Kidney epithelial cell (primary cell): ENCODE results near the gene KCNA1. TPM values are rescaled to one million over a fixed set of nuclear protein-coding genes. Genes with fewer than 3 reads are reported as not detected.

Experiments
- DNase-seq: peaks from one replicate; pipeline ENCODE4 v3.0.0-alpha.2; 2010; ENCODE audit warnings: low read depth
- H3K27me3 ChIP-seq: 2 replicates; pipeline ENCODE4 v1.6.0; 2011; ENCODE audit warnings: low read length; ENCODE audit not compliant: control insufficient read depth, insufficient read depth
- H3K36me3 ChIP-seq: 2 replicates; pipeline ENCODE4 v1.5.1; 2011; ENCODE audit warnings: low read length; ENCODE audit not compliant: control insufficient read depth, insufficient read depth
- H3K4me3 ChIP-seq: 2 replicates; pipeline ENCODE4 v1.5.1; 2011; ENCODE audit warnings: low read depth, mild to moderate bottlenecking, control low read depth, low read length
- total RNA-seq: library from RNA; depleted of rRNA; stranded (reverse); fragments of >200 nt; gene quantifications from 2 replicates; pipeline ENCODE4 v1.2.3, GENCODE V29; 2015
- TF ChIP-seq, protein P1 (sequence below): IDR thresholded peaks from 2 replicates; pipeline ENCODE4 v1.5.1; 2011; ENCODE audit warnings: mild to moderate bottlenecking, moderate library complexity, low read length, control low read depth, inconsistent platforms; ENCODE audit not compliant: insufficient read depth, poor library complexity, severe bottlenecking

The KCNA1 gene
- total RNA-seq, 1 donor from 2014 or later = under 0.01 TPM

DNA sequence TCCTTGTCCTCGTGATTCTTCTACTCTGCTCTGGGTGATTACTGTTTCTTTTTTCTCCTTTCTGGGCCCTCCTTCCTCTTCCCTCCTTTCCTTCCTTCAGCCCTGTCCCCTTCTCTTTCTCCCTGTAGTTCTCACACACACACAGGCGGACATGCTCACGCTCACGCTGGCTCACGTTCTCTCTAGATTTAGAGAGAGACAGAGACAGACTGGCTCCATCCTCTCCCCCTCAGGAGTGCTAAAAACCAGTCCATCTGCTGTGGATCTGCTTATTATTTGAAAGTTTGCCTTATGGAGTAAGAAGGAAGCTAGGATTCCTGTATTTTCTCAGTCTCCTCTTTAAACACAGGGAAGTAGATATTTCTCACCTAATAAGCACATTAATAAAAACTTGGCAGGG, 48.1 kb downstream of the KCNA1 start:
- DNase-seq = no peak
- TF ChIP-seq, protein P1, sequence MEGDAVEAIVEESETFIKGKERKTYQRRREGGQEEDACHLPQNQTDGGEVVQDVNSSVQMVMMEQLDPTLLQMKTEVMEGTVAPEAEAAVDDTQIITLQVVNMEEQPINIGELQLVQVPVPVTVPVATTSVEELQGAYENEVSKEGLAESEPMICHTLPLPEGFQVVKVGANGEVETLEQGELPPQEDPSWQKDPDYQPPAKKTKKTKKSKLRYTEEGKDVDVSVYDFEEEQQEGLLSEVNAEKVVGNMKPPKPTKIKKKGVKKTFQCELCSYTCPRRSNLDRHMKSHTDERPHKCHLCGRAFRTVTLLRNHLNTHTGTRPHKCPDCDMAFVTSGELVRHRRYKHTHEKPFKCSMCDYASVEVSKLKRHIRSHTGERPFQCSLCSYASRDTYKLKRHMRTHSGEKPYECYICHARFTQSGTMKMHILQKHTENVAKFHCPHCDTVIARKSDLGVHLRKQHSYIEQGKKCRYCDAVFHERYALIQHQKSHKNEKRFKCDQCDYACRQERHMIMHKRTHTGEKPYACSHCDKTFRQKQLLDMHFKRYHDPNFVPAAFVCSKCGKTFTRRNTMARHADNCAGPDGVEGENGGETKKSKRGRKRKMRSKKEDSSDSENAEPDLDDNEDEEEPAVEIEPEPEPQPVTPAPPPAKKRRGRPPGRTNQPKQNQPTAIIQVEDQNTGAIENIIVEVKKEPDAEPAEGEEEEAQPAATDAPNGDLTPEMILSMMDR = no peak
- peaks cover 2% of the 10 kb centered on the region for H3K27me3 ChIP-seq
- no peak overlapping the region for H3K4me3 ChIP-seq
- no peaks in the 10 kb centered on the region for H3K36me3 ChIP-seq

DNA sequence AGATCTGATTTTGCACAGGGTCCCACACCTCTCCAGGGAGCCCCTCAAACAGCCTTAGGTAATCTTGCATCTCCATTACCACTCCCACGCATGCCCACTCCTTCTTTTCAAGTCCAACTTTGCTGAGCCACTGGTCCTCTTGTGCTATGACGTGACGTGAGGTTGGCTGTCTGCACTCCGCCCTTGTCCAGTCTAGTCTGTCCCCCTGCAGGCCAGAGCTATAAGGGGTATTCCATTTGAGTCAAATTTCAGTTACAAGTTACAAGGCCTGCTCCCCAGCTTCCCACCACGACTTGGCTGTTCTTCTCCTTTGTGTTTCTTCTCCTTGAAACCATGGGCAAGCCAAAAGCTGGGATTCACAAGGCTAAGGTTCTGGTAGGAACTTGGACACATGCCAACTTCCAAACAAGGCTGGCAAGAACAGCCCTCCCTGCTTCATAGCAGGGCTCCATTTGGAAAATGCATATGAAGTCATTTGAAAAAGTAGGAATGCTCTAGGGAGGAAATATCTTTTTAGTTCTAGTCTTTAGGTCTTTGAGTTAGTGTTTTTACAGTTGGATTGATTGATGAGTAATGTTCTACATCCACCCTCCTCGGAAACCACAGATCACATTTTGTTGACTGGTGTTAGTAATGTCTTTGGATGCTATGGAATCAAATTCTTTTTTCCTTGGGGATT, 49.1 kb downstream of the KCNA1 start:
- H3K27me3 ChIP-seq = peaks cover 2% of the 10 kb centered on the region
- DNase-seq = no peak
- TF ChIP-seq, protein P1 = no peak
- H3K36me3 ChIP-seq = no peaks in the 10 kb centered on the region
- H3K4me3 ChIP-seq = no peak overlapping the region

DNA sequence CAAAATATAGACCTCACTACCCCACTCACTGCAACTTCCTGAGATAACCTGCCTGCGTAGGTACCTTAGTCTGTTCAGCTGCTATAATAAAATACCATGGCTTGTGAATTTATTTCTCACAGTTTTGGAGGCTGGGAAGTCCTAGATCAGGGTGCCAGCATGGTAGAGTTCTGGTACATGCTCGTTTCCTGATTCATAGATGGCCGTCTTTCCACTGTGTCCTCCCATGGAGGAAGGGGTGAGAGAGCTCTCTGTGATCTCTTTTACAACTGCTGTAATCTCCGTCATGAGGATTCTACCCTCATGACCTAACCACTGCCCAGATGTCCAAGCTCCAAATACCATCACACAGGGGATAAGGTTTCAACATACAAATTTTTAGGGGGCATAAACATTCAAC, 49.7 kb downstream of the KCNA1 start:
- TF ChIP-seq, protein P1 = no peak
- no peak for DNase-seq
- H3K36me3 ChIP-seq = no peaks in the 10 kb centered on the region

DNA sequence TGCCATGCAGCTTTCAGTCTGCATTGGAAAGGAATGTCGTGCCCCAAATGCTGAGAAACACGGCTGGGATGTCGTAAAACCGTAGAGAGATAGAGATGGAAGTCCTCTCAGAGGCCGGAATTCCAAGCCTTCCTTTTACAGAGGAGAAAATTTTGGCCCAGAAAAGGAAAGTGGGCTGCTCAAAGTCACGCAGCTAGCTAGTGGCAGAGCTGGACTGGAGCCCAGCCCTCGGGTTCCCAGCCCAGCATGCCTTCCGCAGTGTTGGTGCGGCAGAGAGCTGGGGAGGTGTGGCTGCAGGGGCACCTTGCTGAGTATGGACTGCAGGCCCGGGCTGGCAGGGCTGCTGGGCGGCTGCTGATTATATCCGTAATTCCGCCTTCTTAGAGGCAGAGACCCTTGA, 50.3 kb downstream of the KCNA1 start:
- TF ChIP-seq, protein P1 = no peak
- peaks cover 2% of the 10 kb centered on the region for H3K27me3 ChIP-seq
- no peaks in the 10 kb centered on the region for H3K36me3 ChIP-seq
- H3K4me3 ChIP-seq = no peak overlapping the region
- no peak for DNase-seq

More for the DNA sequence above, 49.7 kb downstream of the KCNA1 start:
- H3K4me3 ChIP-seq = no peak overlapping the region
- peaks cover 2% of the 10 kb centered on the region for H3K27me3 ChIP-seq

DNA sequence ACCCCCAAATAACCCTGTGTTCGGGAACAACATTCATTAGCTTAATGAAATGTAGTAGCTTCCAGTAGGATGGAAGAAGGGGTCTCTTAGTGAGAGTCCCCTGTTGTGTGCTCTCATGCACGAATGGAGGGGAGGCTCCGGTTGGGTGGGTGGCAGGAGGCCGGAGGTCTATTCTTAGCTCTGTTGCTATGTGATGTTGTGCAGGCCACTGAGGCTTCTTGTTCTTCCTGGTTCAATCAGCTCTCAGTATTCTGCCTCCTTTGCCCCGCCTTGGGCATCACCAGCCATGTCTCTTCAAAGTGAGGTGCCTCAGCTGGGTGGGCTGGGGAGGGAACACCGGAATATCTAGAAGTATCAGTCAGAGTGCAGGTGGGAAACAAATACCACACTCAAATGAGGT, 50.8 kb downstream of the KCNA1 start:
- Histone ChIP-seq H3K27me3 (peaks cover 2% of the 10 kb centered on the region), H3K36me3 (no peaks in the 10 kb centered on the region), H3K4me3 (no peak overlapping the region)
- no peak for DNase-seq
- TF ChIP-seq, protein P1 = no peak

DNA sequence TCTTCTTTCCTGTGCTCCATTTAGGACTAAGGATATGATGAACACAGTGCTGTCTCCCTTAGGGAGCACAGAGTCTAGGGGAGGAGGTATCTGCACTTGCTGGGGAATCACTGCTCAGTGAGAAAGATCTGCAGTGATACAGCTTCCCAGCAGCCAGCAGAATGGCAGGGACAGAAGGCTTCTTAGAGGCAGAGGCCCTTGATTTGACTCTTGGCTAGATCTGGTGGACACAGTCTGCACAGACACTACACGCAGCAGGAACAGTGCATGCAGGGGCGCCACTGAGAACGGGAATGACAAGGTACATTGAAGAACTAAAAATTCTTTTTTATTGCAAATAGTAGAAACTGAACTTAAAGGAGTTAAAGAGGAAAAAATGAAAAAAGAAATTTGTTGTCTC, 51.6 kb downstream of the KCNA1 start:
- DNase-seq = no peak
- TF ChIP-seq, protein P1 = no peak
- Histone ChIP-seq H3K27me3 (peaks cover 2% of the 10 kb centered on the region), H3K36me3 (no peaks in the 10 kb centered on the region), H3K4me3 (no peak overlapping the region)
